Measurements from ENCODE around the gene ZNF827.

Gene ZNF827

DNA sequence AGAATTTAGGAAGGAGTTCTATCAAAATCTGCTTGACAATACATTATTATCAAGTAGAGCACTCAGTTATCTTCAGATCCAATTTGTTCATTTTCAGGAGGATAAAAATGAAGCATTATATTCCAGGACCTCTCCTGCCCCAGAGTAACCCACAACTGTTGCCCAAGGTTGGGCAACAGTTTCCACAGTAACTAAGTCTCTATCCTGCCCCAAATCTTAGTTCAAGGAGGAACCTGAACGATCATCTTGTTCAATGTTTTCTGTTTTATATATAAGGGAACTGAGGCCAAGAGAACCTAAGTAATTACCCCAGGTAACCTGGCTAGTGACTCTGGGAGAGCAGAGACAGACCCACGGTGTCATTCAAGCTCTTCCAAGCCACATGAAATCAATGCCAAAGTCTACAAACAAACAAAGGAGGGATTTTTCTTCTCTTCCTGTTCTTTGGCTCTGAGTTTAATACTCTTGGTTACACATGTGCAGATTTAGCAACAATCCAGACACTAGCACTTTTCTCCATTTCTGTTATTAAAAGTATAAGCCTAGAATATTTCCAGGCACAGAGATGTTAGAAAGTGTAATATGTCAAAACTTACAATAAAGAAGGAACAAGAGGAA lies 153.1 kb downstream of the ZNF827 start:
- no peaks in the 10 kb centered on the region for H3K9me3 ChIP-seq (ENCODE audit: control insufficient read depth, low read length)
- DNase-seq (ENCODE audit: low read depth): peak; percentile 40
- no peaks in the 10 kb centered on the region for H3K36me3 ChIP-seq (ENCODE audit: control insufficient read depth, insufficient read depth, low read length, severe bottlenecking)
- H3K27me3 ChIP-seq (replicated peaks; ENCODE audit: control insufficient read depth, insufficient read depth, low read length): no peaks in the 10 kb centered on the region
- H3K4me3 ChIP-seq (ENCODE audit: low read length): peak overlapping the region; percentile 11
- H3K4me1 ChIP-seq (ENCODE audit: control insufficient read depth, insufficient read depth, low read length): peaks cover 18% of the 10 kb centered on the region
- no peak overlapping the region for H3K9ac ChIP-seq (ENCODE audit: low read length)

DNA sequence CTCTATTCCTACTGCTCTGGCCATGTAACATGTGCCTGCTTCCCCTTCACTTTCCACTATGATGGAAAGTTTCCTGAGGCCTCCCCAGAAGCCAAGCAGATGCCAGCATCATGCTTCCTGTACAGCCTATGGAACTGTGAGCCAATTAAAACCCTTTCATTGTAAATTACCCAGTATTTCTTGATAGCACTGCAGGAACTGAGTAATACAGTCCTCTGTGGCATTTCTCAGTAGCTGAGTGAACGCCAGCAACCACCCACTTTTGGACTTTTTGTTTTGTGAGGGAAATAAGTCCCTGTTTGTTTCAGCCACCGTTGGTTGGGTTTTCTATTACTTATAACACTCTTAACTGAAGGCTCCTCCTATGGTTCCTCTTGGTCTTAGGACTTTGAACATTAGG lies 154.6 kb downstream of the ZNF827 start:
- no peaks in the 10 kb centered on the region for H3K27me3 ChIP-seq (replicated peaks; ENCODE audit: control insufficient read depth, insufficient read depth, low read length)
- H3K36me3 ChIP-seq (ENCODE audit: control insufficient read depth, insufficient read depth, low read length, severe bottlenecking): peaks cover under 1% of the 10 kb centered on the region
- no peaks in the 10 kb centered on the region for H3K9me3 ChIP-seq (ENCODE audit: control insufficient read depth, low read length)
- H3K4me1 ChIP-seq (ENCODE audit: control insufficient read depth, insufficient read depth, low read length): peaks cover 18% of the 10 kb centered on the region
- no peak for DNase-seq (ENCODE audit: low read depth)
- no peak overlapping the region for H3K4me3 ChIP-seq (ENCODE audit: low read length)
- H3K9ac ChIP-seq (ENCODE audit: low read length): no peak overlapping the region

DNA sequence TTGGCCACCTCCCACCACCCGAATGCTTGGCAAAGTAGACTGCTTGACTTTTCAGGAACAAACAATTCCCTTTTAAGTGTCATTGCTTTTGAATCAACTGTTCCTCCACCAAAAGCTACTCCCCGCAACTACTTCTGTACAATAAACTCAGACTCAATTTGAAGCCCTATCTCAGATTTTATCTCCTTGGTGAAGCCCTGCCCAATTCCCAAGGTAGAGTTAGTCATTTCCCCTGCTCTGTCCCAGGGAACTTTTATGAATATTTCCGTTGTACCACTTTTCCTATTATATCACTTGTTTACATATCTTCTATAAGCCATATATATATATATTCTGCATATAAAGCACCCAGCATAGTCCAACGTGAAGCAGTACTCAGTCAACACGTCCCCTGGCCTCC lies 155.9 kb downstream of the ZNF827 start:
- Histone ChIP-seq H3K4me1 (ENCODE audit: control insufficient read depth, insufficient read depth, low read length) (peaks cover 18% of the 10 kb centered on the region), H3K36me3 (ENCODE audit: control insufficient read depth, insufficient read depth, low read length, severe bottlenecking) (peaks cover 4% of the 10 kb centered on the region), H3K4me3 (ENCODE audit: low read length) (no peak overlapping the region), H3K9me3 (ENCODE audit: control insufficient read depth, low read length) (no peaks in the 10 kb centered on the region), H3K27me3 (replicated peaks; ENCODE audit: control insufficient read depth, insufficient read depth, low read length) (no peaks in the 10 kb centered on the region), H3K9ac (ENCODE audit: low read length) (no peak overlapping the region)
- no peak for DNase-seq (ENCODE audit: low read depth)

DNA sequence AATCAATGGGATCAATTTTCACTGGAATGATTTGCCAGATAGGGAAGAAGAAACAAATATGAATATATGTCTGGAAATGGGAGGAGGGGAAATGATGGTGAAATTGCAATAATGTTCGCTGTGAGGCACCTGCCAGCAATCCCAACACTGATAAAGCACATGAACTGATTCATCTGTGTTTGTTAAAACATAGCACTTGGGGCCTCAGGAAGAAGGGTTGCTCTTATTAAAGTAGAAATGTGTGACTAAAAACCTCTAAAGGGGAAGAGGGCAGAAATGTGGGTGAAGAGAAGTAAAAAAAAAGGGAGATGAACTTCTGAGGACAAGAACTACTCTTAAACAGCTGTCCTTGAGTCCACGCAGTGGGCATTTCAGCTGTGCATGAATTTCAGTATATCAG lies 157.3 kb downstream of the ZNF827 start:
- Histone ChIP-seq H3K27me3 (replicated peaks; ENCODE audit: control insufficient read depth, insufficient read depth, low read length) (no peaks in the 10 kb centered on the region), H3K36me3 (ENCODE audit: control insufficient read depth, insufficient read depth, low read length, severe bottlenecking) (peaks cover 4% of the 10 kb centered on the region), H3K9ac (ENCODE audit: low read length) (no peak overlapping the region), H3K4me3 (ENCODE audit: low read length) (no peak overlapping the region), H3K9me3 (ENCODE audit: control insufficient read depth, low read length) (no peaks in the 10 kb centered on the region), H3K4me1 (ENCODE audit: control insufficient read depth, insufficient read depth, low read length) (peaks cover 15% of the 10 kb centered on the region)
- DNase-seq (ENCODE audit: low read depth): no peak

DNA sequence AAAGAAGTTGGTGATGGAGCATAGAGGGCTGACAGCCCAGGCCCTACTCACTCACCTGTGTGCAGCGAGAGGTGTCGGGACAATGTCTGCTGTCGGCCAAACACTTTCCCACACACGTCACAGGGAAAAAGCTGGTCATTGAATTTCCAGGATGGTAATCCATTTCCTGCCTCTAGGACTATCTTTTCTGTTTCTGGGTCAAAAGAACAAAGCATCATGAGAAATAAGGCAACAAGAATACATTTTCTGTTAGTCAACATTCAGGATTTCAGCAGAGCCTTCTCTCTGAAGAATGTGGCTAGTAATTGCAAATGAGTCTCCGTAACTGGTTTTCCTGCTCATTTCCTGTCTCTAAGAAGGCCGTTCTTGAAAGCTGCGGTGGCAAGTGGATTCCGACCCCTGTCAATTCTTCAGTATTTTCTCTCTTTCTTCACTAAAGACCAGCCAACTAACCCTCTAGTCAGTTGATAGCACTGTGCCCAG lies 159.3 kb downstream of the ZNF827 start:
- no peaks in the 10 kb centered on the region for H3K27me3 ChIP-seq (replicated peaks; ENCODE audit: control insufficient read depth, insufficient read depth, low read length)
- no peaks in the 10 kb centered on the region for H3K4me1 ChIP-seq (ENCODE audit: control insufficient read depth, insufficient read depth, low read length)
- no peak overlapping the region for H3K9ac ChIP-seq (ENCODE audit: low read length)
- H3K4me3 ChIP-seq (ENCODE audit: low read length): no peak overlapping the region
- peaks cover 8% of the 10 kb centered on the region for H3K36me3 ChIP-seq (ENCODE audit: control insufficient read depth, insufficient read depth, low read length, severe bottlenecking)
- no peak for DNase-seq (ENCODE audit: low read depth)
- no peaks in the 10 kb centered on the region for H3K9me3 ChIP-seq (ENCODE audit: control insufficient read depth, low read length)

DNA sequence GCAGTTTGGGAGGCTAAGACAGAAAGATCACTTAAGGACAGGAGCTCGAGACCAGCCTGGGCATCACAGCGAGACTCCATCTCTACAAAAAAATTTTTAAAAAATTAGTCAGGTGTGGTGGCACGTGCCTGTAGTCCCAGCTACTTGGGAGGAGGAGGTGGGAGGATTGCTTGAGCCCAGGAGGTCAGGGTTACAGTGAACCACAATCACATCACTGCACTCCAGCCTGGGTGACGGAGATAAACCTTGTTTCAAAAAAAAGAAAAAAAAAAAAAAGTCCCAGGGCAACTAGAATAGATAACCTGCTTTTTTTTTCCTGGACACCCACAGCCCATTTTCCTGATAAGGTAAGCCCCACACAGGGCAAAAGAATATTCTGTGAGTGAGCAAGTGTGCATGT lies 162.4 kb downstream of the ZNF827 start:
- DNase-seq (ENCODE audit: low read depth): no peak
- Histone ChIP-seq H3K4me3 (ENCODE audit: low read length) (no peak overlapping the region), H3K4me1 (ENCODE audit: control insufficient read depth, insufficient read depth, low read length) (no peaks in the 10 kb centered on the region), H3K36me3 (ENCODE audit: control insufficient read depth, insufficient read depth, low read length, severe bottlenecking) (peaks cover 27% of the 10 kb centered on the region), H3K27me3 (replicated peaks; ENCODE audit: control insufficient read depth, insufficient read depth, low read length) (no peaks in the 10 kb centered on the region), H3K9ac (ENCODE audit: low read length) (no peak overlapping the region), H3K9me3 (ENCODE audit: control insufficient read depth, low read length) (no peaks in the 10 kb centered on the region)

DNA sequence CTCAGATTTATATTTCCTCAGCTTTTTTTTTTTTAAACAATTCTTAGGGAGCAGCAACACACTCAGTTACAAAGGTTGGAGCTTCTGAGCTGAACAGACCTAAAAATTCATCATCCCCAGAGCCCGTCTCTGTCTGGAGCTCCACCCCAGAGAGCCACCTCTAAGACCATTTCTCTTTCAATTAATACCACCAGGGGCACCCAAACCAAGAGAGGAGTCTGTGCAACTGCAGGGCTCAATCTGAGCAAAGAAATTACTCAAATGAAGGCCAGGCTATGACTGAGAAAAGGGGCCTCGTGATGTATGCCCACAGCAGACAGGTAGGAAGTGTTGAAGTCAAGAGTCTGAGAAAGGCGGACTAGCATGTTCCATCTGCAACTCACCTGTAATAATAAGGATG lies 163.2 kb downstream of the ZNF827 start:
- no peak for DNase-seq (ENCODE audit: low read depth)
- Histone ChIP-seq H3K4me1 (ENCODE audit: control insufficient read depth, insufficient read depth, low read length) (no peaks in the 10 kb centered on the region), H3K4me3 (ENCODE audit: low read length) (no peak overlapping the region), H3K9me3 (ENCODE audit: control insufficient read depth, low read length) (no peaks in the 10 kb centered on the region), H3K36me3 (ENCODE audit: control insufficient read depth, insufficient read depth, low read length, severe bottlenecking) (peaks cover 27% of the 10 kb centered on the region), H3K9ac (ENCODE audit: low read length) (no peak overlapping the region), H3K27me3 (replicated peaks; ENCODE audit: control insufficient read depth, insufficient read depth, low read length) (no peaks in the 10 kb centered on the region)

DNA sequence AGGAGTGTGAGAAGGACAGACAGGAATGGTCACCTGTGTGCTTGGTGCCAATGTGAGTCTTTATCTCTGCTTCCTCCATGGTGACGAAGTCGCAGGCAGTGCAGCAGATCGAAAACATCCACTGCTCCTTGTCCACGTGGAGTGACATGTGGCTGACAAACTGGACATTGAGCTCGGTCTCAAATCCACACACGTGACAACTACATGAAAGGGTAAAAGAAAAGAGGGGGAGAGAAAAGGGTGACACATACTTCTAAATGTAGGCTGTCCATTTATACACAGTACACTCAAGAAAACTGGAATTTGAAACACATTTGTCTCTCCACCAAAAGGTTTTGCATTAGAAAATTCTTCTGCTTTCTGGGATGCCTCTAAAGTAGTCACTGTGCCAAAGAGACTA lies 164.2 kb downstream of the ZNF827 start:
- no peak for DNase-seq (ENCODE audit: low read depth)
- Histone ChIP-seq H3K36me3 (ENCODE audit: control insufficient read depth, insufficient read depth, low read length, severe bottlenecking) (peaks cover 27% of the 10 kb centered on the region), H3K4me3 (ENCODE audit: low read length) (no peak overlapping the region)

DNA sequence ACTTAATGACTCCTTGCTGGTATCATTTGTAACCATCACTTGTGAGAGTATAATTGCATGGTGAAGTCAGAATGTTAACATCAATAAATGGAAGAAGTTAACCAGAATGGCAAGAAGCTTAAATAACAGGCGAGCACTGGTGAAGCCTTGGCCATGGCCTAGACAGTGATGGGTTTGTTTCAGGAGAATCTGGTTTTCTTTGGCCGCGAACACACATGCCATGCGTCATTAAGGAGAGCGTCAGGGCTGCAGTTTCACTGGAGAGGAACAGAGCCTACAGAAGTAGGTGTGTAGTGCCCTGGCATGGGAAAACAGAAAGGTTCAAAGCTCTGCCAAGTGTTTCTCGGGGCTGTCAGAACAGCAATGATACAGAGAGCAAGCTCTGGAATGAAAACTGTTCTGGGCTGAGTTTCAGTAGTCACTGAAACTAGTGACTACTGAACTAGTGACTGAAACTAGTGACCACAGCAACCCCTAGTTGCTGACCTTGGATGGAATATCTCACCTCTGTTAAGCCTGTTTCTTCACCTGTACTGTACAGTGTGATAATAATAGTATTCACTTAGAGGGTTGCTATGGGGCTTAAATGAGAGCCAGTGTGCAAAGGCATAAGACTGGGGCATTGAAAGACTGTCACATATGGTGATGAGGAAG lies 164.9 kb downstream of the ZNF827 start:
- no peaks in the 10 kb centered on the region for H3K27me3 ChIP-seq (replicated peaks; ENCODE audit: control insufficient read depth, insufficient read depth, low read length)
- no peaks in the 10 kb centered on the region for H3K9me3 ChIP-seq (ENCODE audit: control insufficient read depth, low read length)
- DNase-seq (ENCODE audit: low read depth): no peak
- no peak overlapping the region for H3K9ac ChIP-seq (ENCODE audit: low read length)
- H3K4me1 ChIP-seq (ENCODE audit: control insufficient read depth, insufficient read depth, low read length): no peaks in the 10 kb centered on the region
- H3K4me3 ChIP-seq (ENCODE audit: low read length): no peak overlapping the region
- H3K36me3 ChIP-seq (ENCODE audit: control insufficient read depth, insufficient read depth, low read length, severe bottlenecking): peaks cover 23% of the 10 kb centered on the region

More for the DNA sequence above, 164.2 kb downstream of the ZNF827 start:
- no peaks in the 10 kb centered on the region for H3K9me3 ChIP-seq (ENCODE audit: control insufficient read depth, low read length)
- no peaks in the 10 kb centered on the region for H3K4me1 ChIP-seq (ENCODE audit: control insufficient read depth, insufficient read depth, low read length)
- no peak overlapping the region for H3K9ac ChIP-seq (ENCODE audit: low read length)
- H3K27me3 ChIP-seq (replicated peaks; ENCODE audit: control insufficient read depth, insufficient read depth, low read length): no peaks in the 10 kb centered on the region

DNA sequence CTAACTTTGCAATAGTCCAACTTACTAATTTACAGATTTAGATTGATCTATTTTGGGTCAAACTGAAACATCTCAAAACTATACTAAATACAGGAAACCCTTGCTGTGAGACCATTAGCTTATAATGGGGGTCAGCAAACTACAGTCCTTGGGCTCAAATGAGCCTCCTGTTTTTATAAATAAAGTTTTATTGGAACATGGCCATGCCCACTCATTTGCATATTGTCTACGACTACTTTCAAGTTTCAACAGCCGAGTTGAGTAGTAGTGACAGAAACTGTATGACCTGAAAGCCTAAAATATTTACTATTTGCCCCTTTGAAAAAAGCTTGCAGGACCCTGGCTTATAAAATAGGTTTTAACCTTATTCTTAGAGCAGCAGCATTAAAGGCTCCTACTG lies 166.3 kb downstream of the ZNF827 start:
- Histone ChIP-seq H3K36me3 (ENCODE audit: control insufficient read depth, insufficient read depth, low read length, severe bottlenecking) (peaks cover 26% of the 10 kb centered on the region), H3K4me1 (ENCODE audit: control insufficient read depth, insufficient read depth, low read length) (no peaks in the 10 kb centered on the region), H3K9ac (ENCODE audit: low read length) (no peak overlapping the region), H3K9me3 (ENCODE audit: control insufficient read depth, low read length) (peaks cover 3% of the 10 kb centered on the region), H3K4me3 (ENCODE audit: low read length) (no peak overlapping the region), H3K27me3 (replicated peaks; ENCODE audit: control insufficient read depth, insufficient read depth, low read length) (no peaks in the 10 kb centered on the region)
- DNase-seq (ENCODE audit: low read depth): no peak

DNA sequence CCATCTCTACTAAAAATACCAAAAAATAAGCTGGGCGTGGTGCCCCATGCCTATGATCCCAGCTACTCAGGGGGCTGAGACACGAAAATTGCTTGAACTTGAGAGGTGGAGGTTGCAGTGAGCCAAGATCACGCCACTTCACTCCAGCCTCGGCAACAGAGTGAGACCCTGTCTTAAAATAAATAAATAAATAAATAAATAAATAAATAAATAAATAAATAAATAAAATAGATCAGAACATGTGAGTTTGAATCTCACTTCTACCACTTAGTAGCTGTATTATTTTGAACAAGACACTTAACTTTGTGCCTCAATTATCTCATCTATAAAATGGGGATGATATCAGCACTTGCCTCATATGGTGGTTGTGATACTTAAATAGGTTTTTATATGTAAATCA lies 168.5 kb downstream of the ZNF827 start:
- Histone ChIP-seq H3K27me3 (replicated peaks; ENCODE audit: control insufficient read depth, insufficient read depth, low read length) (no peaks in the 10 kb centered on the region), H3K36me3 (ENCODE audit: control insufficient read depth, insufficient read depth, low read length, severe bottlenecking) (peaks cover 38% of the 10 kb centered on the region), H3K9ac (ENCODE audit: low read length) (no peak overlapping the region), H3K9me3 (ENCODE audit: control insufficient read depth, low read length) (peaks cover 5% of the 10 kb centered on the region), H3K4me1 (ENCODE audit: control insufficient read depth, insufficient read depth, low read length) (no peaks in the 10 kb centered on the region), H3K4me3 (ENCODE audit: low read length) (no peak overlapping the region)
- no peak for DNase-seq (ENCODE audit: low read depth)
